HFFc6 (cell line): ENCODE data around the gene CSF3R. TPM values are rescaled to one million over a fixed set of nuclear protein-coding genes. Genes with fewer than 3 reads are reported as not detected.
A peak's percentile ranks its signal among the peaks of the same experiment; 100 is the strongest.

Experiments
- DNase-seq: peaks from one replicate; pipeline ENCODE4 v3.0.0-alpha.2; 2018
- H3K27ac Mint-ChIP-seq: 2 replicates; pipeline ENCODE4 v1.8.0; 2020; ENCODE audit warnings: mild to moderate bottlenecking, mixed read lengths
- H3K27me3 Mint-ChIP-seq: 2 replicates; pipeline ENCODE4 v1.8.0; 2021; ENCODE audit warnings: mild to moderate bottlenecking, moderate library complexity, mixed read lengths; ENCODE audit not compliant: insufficient read depth
- H3K36me3 Mint-ChIP-seq: 2 replicates; pipeline ENCODE4 v1.8.0; 2021; ENCODE audit warnings: low read depth, mixed read lengths
- H3K4me1 Mint-ChIP-seq: 2 replicates; pipeline ENCODE4 v1.8.0; 2020; ENCODE audit warnings: low read depth, mixed read lengths
- H3K4me3 Mint-ChIP-seq: 2 replicates; pipeline ENCODE4 v1.8.0; 2020; ENCODE audit warnings: mild to moderate bottlenecking, moderate library complexity, mixed read lengths
- H3K9me3 Mint-ChIP-seq: 2 replicates; pipeline ENCODE4 v1.8.0; 2020; ENCODE audit warnings: mild to moderate bottlenecking, mixed read lengths
- total RNA-seq, 6 experiments: library from RNA; stranded (reverse); fragmentation: NEBNext Ultra II Directional; extraction: Animal tissue kit (Norgen Biotek cat#: 25700); gene quantifications; 2 replicates in 1 of 6; 3 replicates in 5 of 6; pipeline ENCODE4 v1.2.3, GENCODE V29; 2021
- TF ChIP-seq, protein P1 (sequence below): fragments of 200-600 bp; sonication (generic); IDR thresholded peaks from 2 replicates; pipeline ENCODE4 v1.5.0; 2021; ENCODE audit warnings: antibody characterized with exemption, mild to moderate bottlenecking

CSF3R gene
- total RNA-seq, 6 experiments from 2014 or later: not detected

DNA sequence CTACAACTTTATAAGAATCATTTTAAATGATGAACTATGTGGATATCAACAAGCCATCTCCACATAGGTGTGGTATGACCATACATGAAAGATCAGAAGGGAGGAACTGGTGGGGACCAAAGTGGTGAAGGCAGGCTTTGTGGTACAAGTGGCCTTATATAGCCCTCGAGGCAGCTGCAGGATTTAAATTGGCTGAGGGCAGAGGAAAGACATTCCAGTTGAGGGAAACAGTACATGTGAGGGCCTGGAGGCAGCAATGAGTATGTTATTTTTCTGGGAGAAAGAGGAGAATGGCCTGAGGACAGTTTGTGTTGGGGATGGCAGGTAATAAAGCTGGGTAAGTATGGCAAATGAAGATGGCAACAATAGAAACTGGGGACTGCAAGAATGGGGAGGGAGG lies 49.6 kb downstream of the CSF3R start:
- Mint-ChIP-seq H3K4me3 (no peak overlapping the region), H3K27ac (no peak overlapping the region), H3K9me3 (no peaks in the 10 kb centered on the region), H3K27me3 (no peaks in the 10 kb centered on the region; the same call in 1 of the 2 replicates), H3K36me3 (peaks cover 11% of the 10 kb centered on the region; the same call in 1 of the 2 replicates), H3K4me1 (peaks cover 9% of the 10 kb centered on the region)
- DNase-seq: no peak
- TF ChIP-seq, protein P1, sequence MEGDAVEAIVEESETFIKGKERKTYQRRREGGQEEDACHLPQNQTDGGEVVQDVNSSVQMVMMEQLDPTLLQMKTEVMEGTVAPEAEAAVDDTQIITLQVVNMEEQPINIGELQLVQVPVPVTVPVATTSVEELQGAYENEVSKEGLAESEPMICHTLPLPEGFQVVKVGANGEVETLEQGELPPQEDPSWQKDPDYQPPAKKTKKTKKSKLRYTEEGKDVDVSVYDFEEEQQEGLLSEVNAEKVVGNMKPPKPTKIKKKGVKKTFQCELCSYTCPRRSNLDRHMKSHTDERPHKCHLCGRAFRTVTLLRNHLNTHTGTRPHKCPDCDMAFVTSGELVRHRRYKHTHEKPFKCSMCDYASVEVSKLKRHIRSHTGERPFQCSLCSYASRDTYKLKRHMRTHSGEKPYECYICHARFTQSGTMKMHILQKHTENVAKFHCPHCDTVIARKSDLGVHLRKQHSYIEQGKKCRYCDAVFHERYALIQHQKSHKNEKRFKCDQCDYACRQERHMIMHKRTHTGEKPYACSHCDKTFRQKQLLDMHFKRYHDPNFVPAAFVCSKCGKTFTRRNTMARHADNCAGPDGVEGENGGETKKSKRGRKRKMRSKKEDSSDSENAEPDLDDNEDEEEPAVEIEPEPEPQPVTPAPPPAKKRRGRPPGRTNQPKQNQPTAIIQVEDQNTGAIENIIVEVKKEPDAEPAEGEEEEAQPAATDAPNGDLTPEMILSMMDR: no peak

GRCh38 chr1:36432616-36433015 lies 50.1 kb downstream of the CSF3R start:
- H3K27ac Mint-ChIP-seq: no peak overlapping the region
- peaks cover 9% of the 10 kb centered on the region for H3K4me1 Mint-ChIP-seq
- H3K36me3 Mint-ChIP-seq: peaks cover 11% of the 10 kb centered on the region; the same call in 1 of the 2 replicates
- TF ChIP-seq, protein P1: no peak
- H3K27me3 Mint-ChIP-seq: no peaks in the 10 kb centered on the region; the same call in 1 of the 2 replicates
- no peaks in the 10 kb centered on the region for H3K9me3 Mint-ChIP-seq
- no peak for DNase-seq
- no peak overlapping the region for H3K4me3 Mint-ChIP-seq

DNA sequence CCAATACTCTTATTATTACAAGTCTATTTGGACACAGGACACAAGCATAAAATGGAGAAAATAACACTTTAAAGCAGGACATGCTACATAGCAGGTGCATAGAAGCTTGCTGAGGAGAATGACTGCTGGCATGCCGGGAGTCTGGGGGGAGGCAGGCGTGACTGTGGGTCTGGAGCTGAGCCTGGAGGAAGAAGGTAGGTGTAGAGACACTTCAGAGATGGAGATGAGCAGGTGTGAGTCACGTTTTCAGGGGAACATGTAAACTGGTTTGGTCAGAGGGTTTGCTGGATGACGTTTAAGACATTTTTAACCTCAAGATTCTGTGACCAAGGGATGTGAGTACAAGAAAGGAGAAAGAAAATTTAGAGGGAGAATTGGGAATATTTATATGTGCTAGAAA lies 56.9 kb downstream of the CSF3R start:
- Mint-ChIP-seq H3K27ac (no peak overlapping the region), H3K36me3 (peaks cover under 1% of the 10 kb centered on the region; the same call in 1 of the 2 replicates), H3K27me3 (peaks cover 2% of the 10 kb centered on the region; the same call in 1 of the 2 replicates), H3K4me1 (peaks cover 13% of the 10 kb centered on the region), H3K4me3 (no peak overlapping the region), H3K9me3 (no peaks in the 10 kb centered on the region)
- TF ChIP-seq, protein P1: no peak
- DNase-seq: no peak

GRCh38 chr1:36421649-36422048 lies 61.1 kb downstream of the CSF3R start:
- H3K27ac Mint-ChIP-seq: peak overlapping the region; percentile 84; the same call in 1 of the 2 replicates

DNA sequence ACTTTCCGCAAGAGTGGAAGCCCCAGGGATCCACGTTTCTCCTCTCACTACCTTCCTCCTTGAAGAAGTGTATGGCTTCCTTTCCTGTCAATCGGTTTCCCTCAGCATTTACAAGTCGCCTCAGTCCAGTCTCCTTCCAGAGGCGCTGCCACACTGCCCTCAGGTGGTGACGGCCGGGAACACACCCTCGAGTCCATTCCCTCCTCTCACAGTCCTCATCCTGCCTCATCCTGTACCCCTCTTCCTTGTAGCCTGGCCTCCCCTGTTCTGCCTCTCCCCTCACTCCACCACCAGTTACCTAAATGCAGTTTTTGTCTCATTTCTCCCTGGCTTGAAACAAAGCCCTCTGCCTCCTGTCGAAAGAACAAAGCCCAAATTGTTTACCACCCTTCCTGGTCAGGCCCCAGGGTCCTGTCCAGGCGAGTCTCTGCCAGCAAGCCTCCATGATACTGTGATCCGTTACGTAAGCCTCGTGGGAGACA lies 61.8 kb downstream of the CSF3R start:
- H3K27me3 Mint-ChIP-seq: peaks cover 4% of the 10 kb centered on the region; the same call in 1 of the 2 replicates
- no peaks in the 10 kb centered on the region for H3K36me3 Mint-ChIP-seq
- peaks cover 18% of the 10 kb centered on the region for H3K4me1 Mint-ChIP-seq
- TF ChIP-seq, protein P1: peak; percentile 97
- peak overlapping the region; percentile 5; the same call in 1 of the 2 replicates for H3K4me3 Mint-ChIP-seq
- DNase-seq: peak; percentile 77
- H3K9me3 Mint-ChIP-seq: no peaks in the 10 kb centered on the region
- H3K27ac Mint-ChIP-seq: peak overlapping the region; percentile 84

More at GRCh38 chr1:36421649-36422048, 61.1 kb downstream of the CSF3R start:
- Mint-ChIP-seq H3K4me1 (peaks cover 21% of the 10 kb centered on the region), H3K9me3 (no peaks in the 10 kb centered on the region), H3K36me3 (no peaks in the 10 kb centered on the region), H3K27me3 (peaks cover 4% of the 10 kb centered on the region; the same call in 1 of the 2 replicates), H3K4me3 (no peak overlapping the region)
- no peak for DNase-seq
- TF ChIP-seq, protein P1: no peak
